GM12872 (cell line): ENCODE measurements around the gene STAT1.

ENCODE experiments used
- CTCF ChIP-seq: IDR thresholded peaks from 3 replicates; pipeline ENCODE4 v1.5.1; 2011; ENCODE audit warnings: low read depth, mild to moderate bottlenecking, low read length, moderate library complexity; ENCODE audit not compliant: insufficient read depth

STAT1 gene

GRCh38 chr2:190935054-190935453, 78.9 kb downstream of the STAT1 start:
- TF ChIP-seq CTCF, result no peak

- no peak for TF ChIP-seq CTCF
These were observed 80.6 kb downstream of the STAT1 start for GRCh38 chr2:190933361-190933760.

GRCh38 chr2:190932514-190932913, 81.5 kb downstream of the STAT1 start:
- TF ChIP-seq CTCF, result no peak

GRCh38 chr2:190930411-190930810, 83.6 kb downstream of the STAT1 start:
- no peak for TF ChIP-seq CTCF

GRCh38 chr2:190929919-190930318, 84.1 kb downstream of the STAT1 start:
- no peak for TF ChIP-seq CTCF

- no peak for TF ChIP-seq CTCF
These were observed 86.7 kb downstream of the STAT1 start for GRCh38 chr2:190927301-190927700.

- no peak for TF ChIP-seq CTCF
These were observed 91.6 kb downstream of the STAT1 start for GRCh38 chr2:190922376-190922775.

GRCh38 chr2:190920085-190920484, 93.9 kb downstream of the STAT1 start:
- no peak for TF ChIP-seq CTCF
